Lower leg skin (tissue), 4 donors: Measurements from ENCODE around the gene ADGRL1. TPM values are rescaled to one million over a fixed set of nuclear protein-coding genes. Genes with fewer than 3 reads are reported as not detected.

Experiments
- DNase-seq, 2 donors: peaks; one replicate each; pipeline ENCODE4 v3.0.0-alpha.2; 2019; ENCODE audit warnings: low spot score in 2 of 2
- H3K4me3 ChIP-seq: fragments of 200-600 bp; sonication (generic); 2 replicates; pipeline ENCODE4 v1.5.1; 2017; ENCODE audit warnings: mild to moderate bottlenecking, low read depth; ENCODE audit not compliant: poor library complexity, severe bottlenecking
- CTCF ChIP-seq, 3 donors: fragments of 450-650 bp; IDR thresholded peaks; one replicate each; pipeline ENCODE4 v1.5.1; 2016; ENCODE audit warnings: antibody characterized with exemption in 3 of 3, mild to moderate bottlenecking in 3 of 3, moderate library complexity in 2 of 3
- POLR2A ChIP-seq, 2 donors: fragments of 450-650 bp; IDR thresholded peaks; one replicate each; pipeline ENCODE4 v1.6.1; 2016 to 2017; ENCODE audit warnings: antibody characterized with exemption in 2 of 2, mild to moderate bottlenecking in 1 of 2, moderate library complexity in 1 of 2
- WGBS, 2 donors: methylation state at CpG; one replicate each; pipeline ENCODE4 v1.1.5; 2018; 5-methylcytosine and 5-hydroxymethylcytosine counted together
- intact Hi-C: fragments of 100-400 bp; cut with DNase I; formaldehyde crosslinking; loops from one replicate; pipeline ENCODE4 v1.15.0; 2023; ENCODE audit warnings: low total_unique reads
- total RNA-seq, 4 donors: library from RNA; depleted of rRNA; stranded (reverse); fragments of >200 nt; gene quantifications; one replicate each; pipeline ENCODE4 v1.1.0, GENCODE V29; 2016

The ADGRL1 gene
- total RNA-seq, 4 donors from 2014 or later = 27.6 to 37.7 (median 29.8) TPM

GRCh38 chr19:14111486-14111885 lies 94.5 kb downstream of the ADGRL1 start:
- WGBS, 2 donors = 90 to 100% methylated on average over 1 of the region's 1 CpG
- no peak overlapping the region for H3K4me3 ChIP-seq
- intact Hi-C loops = no loop called here
- no peak for TF ChIP-seq POLR2A (IDR thresholded peaks at IDR 0.05)
- no peak for TF ChIP-seq CTCF (IDR thresholded peaks at IDR 0.05)
- DNase-seq = no peak

GRCh38 chr19:14110650-14111049 lies 95.3 kb downstream of the ADGRL1 start:
- WGBS, 2 donors = 51 to 80% methylated on average over 2 of the region's 2 CpGs
- DNase-seq = no peak
- no peak overlapping the region for H3K4me3 ChIP-seq
- intact Hi-C loops = no loop called here
- TF ChIP-seq POLR2A (IDR thresholded peaks at IDR 0.05) = no peak

GRCh38 chr19:14107581-14108461 lies 98.1 kb downstream of the ADGRL1 start:
- WGBS, 2 donors = 79 to 85% methylated on average over 23 of the region's 23 CpGs
- H3K4me3 ChIP-seq = no peak overlapping the region
- intact Hi-C loops = no loop called here
- TF ChIP-seq CTCF (IDR thresholded peaks at IDR 0.05) (no peak), POLR2A (IDR thresholded peaks at IDR 0.05) (no peak)
- no peak for DNase-seq

- WGBS, 2 donors = 86 to 92% methylated on average over 12 to 15 of the region's 16 CpGs
- intact Hi-C loops = no loop called here
- H3K4me3 ChIP-seq = no peak overlapping the region
- TF ChIP-seq POLR2A (IDR thresholded peaks at IDR 0.05) = no peak
- TF ChIP-seq CTCF (IDR thresholded peaks at IDR 0.05) = no peak
- no peak for DNase-seq
Measured at GRCh38 chr19:14106840-14107239, 99.1 kb downstream of the ADGRL1 start.

- DNase-seq = no peak
- intact Hi-C loops = no loop called here
- TF ChIP-seq POLR2A (IDR thresholded peaks at IDR 0.05) = no peak
- no peak for TF ChIP-seq CTCF (IDR thresholded peaks at IDR 0.05)
- 88 to 96% methylated on average over 8 of the region's 8 CpGs for WGBS, 2 donors
- no peak overlapping the region for H3K4me3 ChIP-seq
Measured at GRCh38 chr19:14105680-14106079, 100.3 kb downstream of the ADGRL1 start.

- WGBS, 2 donors = 91 to 100% methylated on average over 1 of the region's 1 CpG
- no peak overlapping the region for H3K4me3 ChIP-seq
- no peak for DNase-seq
- TF ChIP-seq POLR2A (IDR thresholded peaks at IDR 0.05) (no peak), CTCF (IDR thresholded peaks at IDR 0.05) (no peak)
- intact Hi-C loops = no loop called here
Measured at GRCh38 chr19:14103310-14103709, 102.7 kb downstream of the ADGRL1 start.
